MCF 10A (cell line): ENCODE results near the gene HSP90AA1. TPM values are rescaled to one million over a fixed set of nuclear protein-coding genes. Genes with fewer than 3 reads are reported as not detected.
A peak's percentile ranks its signal among the peaks of the same experiment; 100 is the strongest.

Experiments
- BruUV-seq: library from RNA; stranded (reverse); fragments of 400-500 nt; replicated peaks from 2 replicates; lab custom pipeline; 2021; lab: Mats Ljungman, UMichigan
- CTCF ChIA-PET: fragments of 300-600 bp; sonication (Branson Sonifier 250); formaldehyde crosslinking; extraction: SDS; loops from one replicate; lab custom pipeline; 2021; ENCODE audit warnings: antibody characterized with exemption, inconsistent platforms; lab: Yijun Ruan, JAX
- POLR2A ChIA-PET: fragments of 300-600, 350-650 bp; sonication (Branson Sonifier 250); formaldehyde crosslinking; extraction: SDS; loops from one replicate; lab custom pipeline; 2020; ENCODE audit warnings: antibody characterized with exemption, inconsistent platforms; lab: Yijun Ruan, JAX
- DNase-seq: peaks from one replicate; pipeline ENCODE4 v3.0.0-alpha.2; 2018; ENCODE audit not compliant: unreplicated experiment
- H3K27ac Mint-ChIP-seq: one replicate; pipeline ENCODE4 v1.8.0; 2022; ENCODE audit warnings: mild to moderate bottlenecking, low read depth, mixed read lengths; ENCODE audit not compliant: unreplicated experiment
- H3K27me3 Mint-ChIP-seq: one replicate; pipeline ENCODE4 v1.8.0; 2022; ENCODE audit warnings: mixed read lengths; ENCODE audit not compliant: insufficient read depth, unreplicated experiment
- H3K36me3 Mint-ChIP-seq: one replicate; pipeline ENCODE4 v1.8.0; 2022; ENCODE audit warnings: mild to moderate bottlenecking, moderate library complexity, mixed read lengths; ENCODE audit not compliant: insufficient read depth, unreplicated experiment
- H3K4me1 Mint-ChIP-seq: one replicate; pipeline ENCODE4 v1.8.0; 2022; ENCODE audit warnings: mixed read lengths; ENCODE audit not compliant: insufficient read depth, unreplicated experiment
- H3K4me3 Mint-ChIP-seq: one replicate; pipeline ENCODE4 v1.8.0; 2022; ENCODE audit warnings: mild to moderate bottlenecking, moderate library complexity, mixed read lengths; ENCODE audit not compliant: unreplicated experiment
- H3K9me3 Mint-ChIP-seq: one replicate; pipeline ENCODE4 v1.8.0; 2022; ENCODE audit warnings: mixed read lengths; ENCODE audit not compliant: unreplicated experiment
- CTCF ChIP-seq: fragments of 200-600 bp; IDR thresholded peaks from one replicate; pipeline ENCODE4 v1.8.0; 2022; ENCODE audit warnings: antibody characterized with exemption, mild to moderate bottlenecking; ENCODE audit not compliant: unreplicated experiment
- intact Hi-C: fragments of 100-400 bp; cut with micrococcal nuclease; formaldehyde crosslinking; loops from 2 replicates; pipeline ENCODE4 v1.14.1; 2022
- total RNA-seq: library from RNA; stranded (reverse); gene quantifications from 2 replicates; pipeline ENCODE4 v1.2.3, GENCODE V29; 2022

Gene HSP90AA1
- total RNA-seq, 1 experiment from 2014 or later = 296 TPM

- Mint-ChIP-seq H3K4me3 (no peak overlapping the region), H3K36me3 (peaks cover 41% of the 10 kb centered on the region), H3K27me3 (no peaks in the 10 kb centered on the region), H3K4me1 (peaks cover 16% of the 10 kb centered on the region), H3K9me3 (no peaks in the 10 kb centered on the region), H3K27ac (no peak overlapping the region)
- CTCF ChIA-PET = no interaction called here
- DNase-seq = no peak
- BruUV-seq = no TSS peak
- POLR2A ChIA-PET = interaction anchor here (0.6 kb wide), 1 partner anchor 325 kb away, joined by 3 read pairs; no protein-coding TSS in a partner anchor
- no peak for TF ChIP-seq CTCF
- intact Hi-C loops = loop anchor here (5.0 kb wide), 1 partner anchor 95 kb away; the partner anchor contains the start of gene DYNC1H1
These were observed 29.2 kb downstream of the HSP90AA1 start for GRCh38 chr14:102057480-102058114.

GRCh38 chr14:102056694-102057442, 30.0 kb downstream of the HSP90AA1 start:
- intact Hi-C loops = loop anchor here (5.0 kb wide), 1 partner anchor 95 kb away; the partner anchor contains the start of gene DYNC1H1
- Mint-ChIP-seq H3K27me3 (no peaks in the 10 kb centered on the region), H3K36me3 (peaks cover 45% of the 10 kb centered on the region), H3K9me3 (no peaks in the 10 kb centered on the region), H3K27ac (no peak overlapping the region), H3K4me3 (no peak overlapping the region), H3K4me1 (peaks cover 16% of the 10 kb centered on the region)
- no TSS peak for BruUV-seq
- DNase-seq = no peak
- ChIA-PET POLR2A (interaction anchor here (0.6 kb wide), 1 partner anchor 325 kb away, joined by 3 read pairs; no protein-coding TSS in a partner anchor), CTCF (no interaction called here)
- TF ChIP-seq CTCF = no peak

GRCh38 chr14:102055181-102055901, 31.5 kb downstream of the HSP90AA1 start:
- no peaks in the 10 kb centered on the region for H3K9me3 Mint-ChIP-seq
- peak overlapping the region; percentile 57 for H3K27ac Mint-ChIP-seq
- no peak for TF ChIP-seq CTCF

More at GRCh38 chr14:102055181-102055901, 31.5 kb downstream of the HSP90AA1 start:
- DNase-seq = peak; percentile 64
- no TSS peak for BruUV-seq
- intact Hi-C loops = loop anchor here (5.0 kb wide), 1 partner anchor 93 kb away; the partner anchor contains the start of gene DYNC1H1
- no peaks in the 10 kb centered on the region for H3K27me3 Mint-ChIP-seq
- ChIA-PET POLR2A (interaction anchor here (1.0 to 1.3 kb wide), 3 partner anchors 9 to 33 kb away, joined by 3 read pairs; no protein-coding TSS in a partner anchor), CTCF (interaction anchor here (0.6 to 1.1 kb wide), 2 partner anchors 9 to 41 kb away, joined by 3 to 4 read pairs; no protein-coding TSS in a partner anchor)
- no peak overlapping the region for H3K4me3 Mint-ChIP-seq
- peaks cover 16% of the 10 kb centered on the region for H3K4me1 Mint-ChIP-seq
- H3K36me3 Mint-ChIP-seq = peaks cover 56% of the 10 kb centered on the region
